IPS-11a (cell line): ENCODE results near the gene DMD.

ENCODE experiments used
- H3K4me3 ChIP-seq: one replicate; pipeline ENCODE4 v1.5.1; 2013; ENCODE audit warnings: low read depth, low read length, control low read depth

The DMD gene

GRCh38 chrX:31219174-31219573 is 1992.2 kb downstream of the DMD start:
- no peak overlapping the region for H3K4me3 ChIP-seq

- no peak overlapping the region for H3K4me3 ChIP-seq
Observed at GRCh38 chrX:31217084-31217483, 1994.3 kb downstream of the DMD start.

- no peak overlapping the region for H3K4me3 ChIP-seq
Observed at GRCh38 chrX:31215277-31215815, 1996.0 kb downstream of the DMD start.

- no peak overlapping the region for H3K4me3 ChIP-seq
Observed at GRCh38 chrX:31213941-31214340, 1997.4 kb downstream of the DMD start.

- no peak overlapping the region for H3K4me3 ChIP-seq
Observed at GRCh38 chrX:31212856-31213748, 1998.2 kb downstream of the DMD start.

DNA sequence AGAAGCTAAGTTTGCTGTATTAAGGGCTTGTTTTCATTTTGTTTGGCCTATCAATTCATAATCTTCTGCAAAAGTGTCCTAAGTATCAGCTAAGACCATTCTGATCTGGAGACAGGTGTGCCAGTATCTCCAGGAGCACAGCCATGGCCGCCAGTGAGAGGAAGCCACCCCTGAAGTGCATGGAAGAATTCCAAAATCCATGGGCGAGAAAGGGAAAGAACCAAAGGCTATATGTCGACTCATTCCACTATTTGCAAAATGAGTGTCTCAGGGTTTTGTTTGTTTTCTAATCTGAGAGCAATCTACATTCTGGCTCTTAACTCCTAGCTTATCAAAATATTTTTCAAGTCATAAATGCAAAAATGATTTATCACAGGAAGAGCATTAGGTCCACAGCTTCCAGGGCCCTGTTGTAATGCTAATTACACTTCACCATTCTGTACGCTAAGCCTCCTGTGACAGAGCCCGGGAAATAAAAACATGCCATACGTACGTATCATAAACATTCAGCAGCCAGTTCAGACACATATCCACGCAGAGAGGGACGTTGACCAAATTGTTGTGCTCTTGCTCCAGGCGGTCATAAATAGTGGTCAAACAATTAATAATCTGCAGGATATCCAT is 2002.2 kb downstream of the DMD start:
- no peak overlapping the region for H3K4me3 ChIP-seq

- no peak overlapping the region for H3K4me3 ChIP-seq
Observed at GRCh38 chrX:31201503-31201902, 2009.8 kb downstream of the DMD start.

DNA sequence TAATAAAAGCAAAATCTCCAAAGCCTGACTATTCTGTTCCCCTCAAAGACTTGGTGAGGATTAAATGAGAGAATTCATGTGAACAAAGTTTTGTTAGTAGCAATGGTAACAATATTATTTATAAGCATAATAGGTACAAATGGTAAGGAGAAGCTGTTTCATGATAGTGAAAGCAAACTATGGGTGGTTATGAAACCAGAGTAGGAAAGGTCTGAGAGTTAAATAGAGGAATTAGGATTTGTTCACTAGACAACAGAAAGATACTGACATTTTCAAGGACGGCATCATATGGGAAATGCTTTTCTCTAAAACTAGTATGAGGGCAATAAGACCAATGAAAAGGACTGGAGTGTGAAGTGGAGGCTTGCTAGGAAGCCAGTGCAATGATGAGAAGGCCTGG is 2010.9 kb downstream of the DMD start:
- no peak overlapping the region for H3K4me3 ChIP-seq

GRCh38 chrX:31199840-31200114 is 2011.6 kb downstream of the DMD start:
- no peak overlapping the region for H3K4me3 ChIP-seq

DNA sequence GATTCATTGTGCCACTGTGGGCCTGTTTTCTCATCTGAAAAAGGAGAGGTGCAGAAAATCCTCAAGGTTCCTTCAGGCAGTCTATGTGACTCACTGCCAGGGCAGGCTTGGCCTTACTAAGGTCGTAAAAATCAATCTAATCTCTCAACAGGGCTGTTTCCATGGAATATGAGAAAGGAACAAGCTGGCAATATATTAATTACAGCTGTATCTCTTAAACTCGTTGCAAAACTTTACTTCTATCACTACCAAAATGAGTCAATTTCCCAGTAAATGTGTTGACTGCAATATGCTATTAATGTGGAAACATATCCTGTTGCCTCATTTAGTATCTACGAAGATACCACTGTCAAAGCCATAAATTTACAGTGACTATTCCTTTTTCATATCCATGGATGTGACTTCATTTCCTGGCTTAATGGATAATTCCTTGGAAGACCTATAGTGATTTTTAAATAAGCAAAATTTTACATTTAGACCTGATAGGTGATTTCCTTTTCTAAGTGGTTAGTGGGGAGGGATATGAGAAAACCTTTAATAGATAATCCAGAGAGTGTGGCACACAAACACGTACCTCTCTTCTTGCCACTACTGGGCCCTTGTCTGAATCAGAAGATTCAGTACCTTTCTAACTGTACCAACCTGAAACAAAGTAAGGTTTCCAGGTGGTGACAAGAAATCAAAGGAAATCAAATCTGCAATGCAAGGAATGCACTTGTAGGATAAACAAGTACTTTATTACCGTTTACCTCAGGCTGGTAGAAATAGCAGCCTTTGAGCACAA is 2012.1 kb downstream of the DMD start:
- no peak overlapping the region for H3K4me3 ChIP-seq

DNA sequence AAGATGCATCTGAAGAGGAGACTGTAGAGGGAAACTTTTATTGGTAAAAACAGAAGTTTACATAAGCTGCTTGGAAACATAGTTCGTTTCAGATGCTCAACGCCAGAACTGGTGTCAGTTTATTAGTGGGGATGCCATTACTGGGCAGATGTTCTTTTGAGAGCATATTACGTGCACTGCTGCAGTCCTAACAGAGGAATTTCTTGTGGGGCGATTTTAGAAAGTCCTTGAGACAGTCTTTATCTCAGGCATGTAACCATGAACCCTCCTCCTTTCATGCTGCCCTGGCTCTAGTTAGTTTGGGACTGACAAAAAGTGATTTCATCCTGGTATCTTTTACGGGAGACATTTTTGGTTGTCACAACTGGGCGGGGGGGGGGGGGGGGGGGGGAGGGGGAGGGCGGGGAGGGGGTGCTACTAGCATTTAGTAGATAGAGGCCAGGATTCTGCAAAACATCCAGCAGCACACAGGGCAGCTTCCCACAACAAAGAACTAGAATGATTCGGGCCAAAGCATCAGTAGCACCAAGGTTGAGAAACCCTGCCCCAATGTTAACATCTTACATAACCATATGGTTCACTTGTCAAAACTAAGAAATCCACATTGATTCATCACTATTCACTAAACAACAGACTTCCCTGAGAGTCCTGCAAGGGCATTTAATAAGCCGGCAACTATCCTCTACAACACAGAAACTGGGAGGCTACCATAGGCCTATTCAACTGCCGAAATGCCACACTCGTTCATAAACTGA is 2021.0 kb downstream of the DMD start:
- no peak overlapping the region for H3K4me3 ChIP-seq

DNA sequence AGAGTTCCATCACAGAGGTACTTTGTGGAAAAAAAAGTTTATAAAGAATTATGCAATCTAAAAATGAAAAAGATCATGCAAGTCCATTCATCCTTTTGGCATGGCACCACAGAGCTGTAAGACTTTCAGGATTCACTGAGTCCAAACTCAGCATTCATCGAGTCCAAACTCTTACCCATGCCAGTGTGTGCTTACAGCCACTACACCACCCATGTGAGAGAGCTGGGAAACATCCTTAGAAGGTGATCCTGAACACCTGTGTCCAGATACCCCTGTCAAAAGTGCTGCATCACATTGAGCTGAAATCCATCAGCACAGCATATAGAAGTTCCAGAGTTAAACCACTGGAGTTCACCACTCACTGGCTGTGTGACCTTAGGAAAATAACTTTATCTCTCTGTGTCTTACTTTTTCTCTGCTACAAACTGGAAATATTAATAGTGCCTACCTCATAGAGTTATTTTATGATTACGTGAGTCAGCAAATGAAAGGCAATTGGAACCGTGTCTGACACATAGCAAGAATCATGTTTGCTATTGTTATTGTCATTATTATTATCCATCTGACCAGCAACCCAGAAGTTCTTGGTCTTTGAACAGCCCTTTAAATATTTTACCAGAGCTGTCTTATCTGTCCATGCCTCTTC is 2024.5 kb downstream of the DMD start:
- H3K4me3 ChIP-seq: no peak overlapping the region

DNA sequence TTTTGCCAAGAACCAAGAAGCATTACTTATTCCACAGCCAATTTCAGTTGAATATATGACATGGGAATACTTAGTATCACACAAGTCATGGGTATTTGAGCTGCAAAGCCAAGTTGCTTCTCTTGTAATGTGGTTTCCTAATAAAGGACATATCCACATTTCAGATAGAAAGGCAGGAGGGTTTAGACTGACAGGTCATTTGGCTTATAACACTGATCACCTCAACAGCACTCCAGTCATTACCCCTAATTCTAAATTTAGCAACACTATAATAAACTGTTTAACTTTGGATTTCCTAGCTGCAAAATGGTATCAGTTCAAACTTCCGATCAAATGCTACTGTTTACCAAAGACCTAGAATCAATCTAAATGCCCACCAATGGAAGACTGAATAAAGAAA is 2025.5 kb downstream of the DMD start:
- H3K4me3 ChIP-seq: no peak overlapping the region

- H3K4me3 ChIP-seq: no peak overlapping the region
Observed at GRCh38 chrX:31181377-31182000, 2029.9 kb downstream of the DMD start.

- H3K4me3 ChIP-seq: no peak overlapping the region
Observed at GRCh38 chrX:31179203-31179602, 2032.1 kb downstream of the DMD start.

- H3K4me3 ChIP-seq: no peak overlapping the region
Observed at GRCh38 chrX:31178769-31179125, 2032.6 kb downstream of the DMD start.

DNA sequence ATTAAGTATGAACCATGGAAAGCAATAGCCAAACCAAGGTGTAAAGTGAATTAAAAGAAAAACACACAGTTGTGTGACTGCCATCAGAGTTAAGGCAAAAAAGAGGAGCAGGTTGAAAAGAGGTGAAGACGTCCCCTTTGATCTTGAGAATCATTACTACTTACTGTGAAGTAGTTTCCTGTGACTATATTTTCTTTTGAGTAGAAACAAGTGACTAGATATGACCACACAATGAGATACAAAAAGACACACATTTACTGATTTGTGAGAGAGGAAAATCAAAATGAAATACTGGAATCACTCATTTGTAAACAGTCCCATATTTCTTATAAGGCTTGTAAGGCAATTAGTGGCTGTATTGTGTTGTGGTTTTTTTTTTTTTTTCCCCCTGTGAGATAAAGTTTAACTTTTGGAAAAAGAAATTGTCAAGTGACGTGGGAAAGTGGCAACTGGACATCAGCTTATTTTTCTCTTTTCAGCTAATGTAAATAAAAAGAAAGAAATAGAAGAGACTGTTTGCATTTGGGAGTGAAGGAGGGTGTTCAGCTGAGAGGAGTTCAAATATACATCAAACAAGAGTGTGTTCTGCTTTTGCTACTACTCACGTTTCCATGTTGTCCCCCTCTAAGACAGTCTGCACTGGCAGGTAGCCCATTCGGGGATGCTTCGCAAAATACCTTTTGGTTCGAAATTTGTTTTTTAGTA is 2033.1 kb downstream of the DMD start:
- no peak overlapping the region for H3K4me3 ChIP-seq

- no peak overlapping the region for H3K4me3 ChIP-seq
Observed at GRCh38 chrX:31170792-31171191, 2040.6 kb downstream of the DMD start.

DNA sequence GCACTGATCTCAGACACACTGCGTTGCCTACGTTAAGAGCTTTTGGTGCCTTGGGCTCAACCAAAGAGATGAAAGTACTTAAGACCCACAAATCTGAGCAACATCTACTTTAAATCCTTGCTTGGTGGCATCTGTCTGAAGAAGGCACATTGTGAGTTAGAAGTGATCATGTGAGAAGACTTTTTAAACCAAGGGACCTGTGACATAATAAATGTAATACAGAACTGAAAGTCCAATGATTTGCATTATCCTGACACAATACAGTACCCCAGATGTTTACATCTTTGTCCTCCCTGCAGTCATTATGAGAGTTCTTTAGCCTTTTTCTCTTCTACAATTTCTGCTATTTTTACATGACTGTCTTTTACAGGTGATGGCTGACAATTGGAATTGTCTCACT is 2042.8 kb downstream of the DMD start:
- no peak overlapping the region for H3K4me3 ChIP-seq
